ENCODE results near the gene HAO1.
"Not testable (repeated sequence)": the region's sequence is repeated elsewhere in the genome, so short reads cannot be mapped to it uniquely, and the experiment has no call there.

Gene HAO1

DNA sequence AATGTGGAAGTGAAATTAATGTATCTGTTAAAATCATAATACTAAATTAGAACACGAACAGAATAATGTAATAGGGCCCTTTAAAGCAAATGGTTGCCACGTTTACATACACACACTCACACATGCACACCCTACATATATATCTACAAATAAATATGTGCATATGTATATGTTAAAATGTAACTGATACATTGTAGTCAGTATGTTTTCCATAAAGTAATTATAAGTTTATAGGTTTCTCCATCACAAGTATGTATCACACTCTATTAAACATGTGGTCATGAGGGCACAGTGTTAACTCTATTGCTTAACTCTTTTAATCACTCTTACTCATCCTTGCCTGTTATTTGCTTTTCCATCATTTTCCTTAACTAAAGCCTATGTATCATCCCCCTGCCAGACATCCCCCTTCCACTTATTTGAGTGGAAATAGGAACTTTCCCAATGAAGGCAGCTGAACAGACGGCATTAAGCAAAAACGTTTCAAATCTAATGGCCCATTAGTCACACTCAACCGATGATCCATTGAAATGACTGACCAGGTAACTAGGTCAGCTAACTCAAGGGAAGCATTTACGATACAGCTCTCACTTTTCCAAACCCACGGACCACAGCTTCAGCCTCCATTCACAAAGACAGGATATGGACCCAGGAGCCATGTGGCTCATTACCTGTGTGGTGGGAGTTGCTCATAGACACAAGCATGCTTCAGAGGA, 89.3 kb downstream of the HAO1 start:
- DNase-seq, result no peak

DNA sequence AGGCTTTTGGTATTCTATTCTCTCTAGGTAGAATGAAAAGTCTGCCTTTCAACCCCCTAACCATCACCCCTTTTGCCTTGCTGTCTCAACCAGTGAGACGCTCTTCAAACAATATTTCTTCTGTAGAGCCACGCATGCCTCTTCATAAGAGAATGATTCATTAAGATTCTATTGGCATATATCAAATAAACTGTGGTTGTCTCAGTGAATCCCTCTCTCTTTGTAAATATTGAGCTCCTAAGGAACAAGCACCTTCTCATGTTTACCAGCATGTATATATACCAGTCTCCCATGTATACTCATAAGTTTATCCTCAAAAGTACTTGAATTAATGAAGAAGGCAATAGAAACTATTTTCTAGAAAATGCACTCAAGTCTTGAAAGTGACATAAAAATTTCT, 90.6 kb downstream of the HAO1 start:
- no peak for DNase-seq

DNA sequence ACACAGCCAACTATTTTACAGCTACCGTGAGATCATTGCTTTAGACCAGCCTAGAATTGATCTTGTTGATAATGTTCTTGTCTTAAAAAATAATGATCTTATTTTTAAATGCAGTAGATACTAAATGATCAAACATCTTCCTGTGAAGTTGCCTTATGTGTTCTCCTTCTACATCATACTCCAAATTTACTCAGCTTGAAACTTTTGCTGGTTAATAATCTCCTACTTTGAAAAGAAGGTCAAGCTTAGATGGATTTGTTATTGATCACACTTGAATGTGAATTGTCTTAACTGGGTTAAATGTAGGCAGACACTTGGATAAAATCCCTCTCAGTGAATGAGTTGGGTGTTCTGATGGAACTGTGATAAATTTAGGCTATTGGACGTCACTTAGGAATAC, 91.9 kb downstream of the HAO1 start:
- no peak for DNase-seq

DNA sequence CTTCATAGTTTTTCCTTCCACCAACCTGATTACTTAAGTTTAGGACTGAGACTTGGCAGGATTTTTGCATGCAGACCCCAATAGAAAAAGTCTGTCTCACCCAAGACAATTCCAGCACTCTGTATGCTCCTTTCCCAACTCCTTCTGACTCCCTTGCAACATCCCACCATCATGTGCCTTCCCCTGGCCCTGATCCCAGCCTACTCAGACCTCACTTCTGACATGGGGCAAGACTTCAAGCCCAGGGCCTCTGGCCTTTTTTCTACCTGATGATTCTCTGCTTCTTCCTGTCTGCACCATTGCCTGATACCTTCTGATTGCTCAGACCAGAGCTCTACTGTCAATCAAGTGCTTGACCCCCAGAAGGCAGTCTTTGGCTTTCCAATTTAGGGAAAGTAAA, 96.6 kb downstream of the HAO1 start:
- no peak for DNase-seq

DNA sequence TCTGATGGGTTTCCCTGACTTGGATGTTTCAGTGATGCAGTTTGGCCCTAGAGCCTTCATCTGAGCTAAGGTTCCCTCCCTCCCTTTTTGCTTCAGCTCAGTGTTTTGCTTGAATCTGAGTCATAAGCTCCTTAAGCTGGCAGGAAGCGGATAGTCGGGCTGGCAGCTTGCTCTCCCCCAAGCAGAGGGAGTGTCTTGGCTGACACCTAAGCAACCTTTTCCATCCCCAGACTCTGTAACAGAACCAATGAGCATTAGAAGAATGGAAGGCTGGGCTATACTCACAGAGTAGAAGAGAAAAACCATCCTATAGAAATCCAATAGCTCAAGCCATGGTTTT, 98.3 kb downstream of the HAO1 start:
- DNase-seq, result no peak

DNA sequence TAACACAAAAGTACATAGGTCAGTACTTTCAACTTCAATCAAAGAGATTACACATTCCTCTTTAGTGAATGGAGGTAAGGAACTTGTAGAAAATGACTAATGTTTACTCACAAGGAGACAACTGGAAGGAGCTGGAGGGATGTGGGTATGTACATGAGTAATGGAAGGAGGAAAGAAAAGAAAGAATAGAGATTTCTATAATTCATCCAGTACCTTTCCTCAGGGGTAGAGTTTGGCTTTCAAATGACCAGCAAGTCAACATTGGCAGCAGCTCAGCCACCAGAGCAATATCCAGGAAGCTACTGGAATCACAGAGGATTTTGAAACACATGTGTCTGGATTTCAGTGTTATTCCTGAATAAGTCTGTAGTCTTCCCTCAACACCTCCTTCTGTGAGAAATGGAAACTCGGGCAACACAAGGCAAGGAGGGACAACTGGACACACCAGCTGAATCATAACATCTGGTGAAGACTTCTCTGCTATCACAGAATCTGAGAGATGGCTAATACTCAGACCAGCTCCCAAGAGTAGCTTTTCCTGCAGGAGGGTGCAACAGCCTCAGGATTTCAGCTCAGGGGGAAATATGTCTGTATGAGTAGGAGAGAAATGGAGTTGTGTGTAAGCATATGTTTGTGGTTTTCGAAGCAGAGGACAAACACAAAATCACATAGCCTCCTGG, 98.8 kb downstream of the HAO1 start:
- no peak for DNase-seq

DNA sequence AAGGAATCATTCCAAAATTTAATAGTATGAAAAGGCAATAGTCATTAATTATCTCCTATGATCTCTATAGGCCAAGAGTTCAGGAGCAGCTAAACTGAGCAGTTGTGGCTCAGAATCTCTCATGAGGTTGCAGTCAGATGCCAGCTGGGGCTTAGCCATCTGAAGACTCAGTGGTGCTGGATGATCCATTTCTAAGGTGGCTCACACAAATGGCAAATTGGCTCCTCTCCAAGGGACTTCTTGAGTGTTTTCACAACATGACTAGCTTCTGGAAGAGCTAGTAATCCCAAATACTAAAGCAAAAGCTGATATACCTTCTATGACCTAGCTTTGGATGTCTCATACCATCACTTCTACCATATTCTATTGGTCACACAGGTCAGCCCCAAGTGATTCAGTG, 104.2 kb downstream of the HAO1 start:
- no peak for DNase-seq

DNA sequence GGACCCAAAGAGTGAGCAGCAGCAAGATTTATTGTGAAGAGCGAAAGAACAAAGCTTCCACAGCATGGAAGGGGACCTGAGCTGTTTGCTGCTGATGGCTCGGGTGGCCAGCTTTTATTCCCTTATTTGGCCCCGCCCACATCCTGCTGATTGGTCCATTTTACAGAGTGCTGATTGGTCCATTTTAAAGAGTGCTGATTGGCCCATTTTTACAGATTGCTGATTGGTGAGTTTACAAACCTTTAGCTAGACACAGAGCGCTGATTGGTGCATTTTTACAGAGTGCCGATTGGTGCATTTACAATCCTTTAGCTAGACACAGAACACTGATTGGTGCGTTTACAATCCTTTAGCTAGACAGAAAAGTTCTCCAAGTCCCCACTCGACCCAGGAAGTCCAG, 105.8 kb downstream of the HAO1 start:
- DNase-seq, result not testable (repeated sequence)
